HCT116 (cell line): ENCODE data around the gene ZNF678.

Experiments used
- EZH2phosphoT487 ChIP-seq: fragments of 200-600 bp; IDR thresholded peaks from 2 replicates; pipeline ENCODE4 v1.6.1; 2018; ENCODE audit warnings: antibody characterized with exemption, borderline replicate concordance
- JUND ChIP-seq: IDR thresholded peaks from 2 replicates; pipeline ENCODE4 v1.6.1; 2012
- POLR2A ChIP-seq: IDR thresholded peaks from 2 replicates; pipeline ENCODE4 v1.7.0; 2011; ENCODE audit warnings: borderline replicate concordance; ENCODE audit not compliant: insufficient read depth, insufficient read length; ENCODE audit errors: extremely low read depth
- POLR2AphosphoS5 ChIP-seq: IDR thresholded peaks from 2 replicates; pipeline ENCODE4 v1.6.1; 2011; ENCODE audit warnings: mild to moderate bottlenecking, low read depth, low read length, moderate library complexity
- RAD21 ChIP-seq: IDR thresholded peaks from 2 replicates; pipeline ENCODE4 v1.6.1; 2012; ENCODE audit warnings: low read depth, mild to moderate bottlenecking
- SIN3A ChIP-seq: IDR thresholded peaks from 2 replicates; pipeline ENCODE4 v1.6.1; 2012; ENCODE audit warnings: low read depth
- ZBTB33 ChIP-seq: IDR thresholded peaks from 2 replicates; pipeline ENCODE4 v1.6.1; 2011; ENCODE audit warnings: mild to moderate bottlenecking, low read length, moderate library complexity; ENCODE audit not compliant: insufficient replicate concordance; ENCODE audit errors: extremely low read depth
- TF ChIP-seq, protein P1 (sequence below), 3 experiments: fragments of 200-600 bp in 1 of 3; sonication (generic) in 1 of 3; IDR thresholded peaks in 2 of 3; conservative IDR thresholded peaks in 1 of 3; 2 replicates each; pipeline ENCODE4 v1.5.1; 2012 to 2017; ENCODE audit warnings: low read depth in 2 of 3, low read length in 2 of 3, antibody characterized with exemption in 1 of 3, borderline replicate concordance in 1 of 3, control low read depth in 1 of 3, mild to moderate bottlenecking in 1 of 3, mixed read lengths in 1 of 3, mixed run types in 1 of 3, moderate library complexity in 1 of 3; ENCODE audit not compliant: insufficient read depth in 1 of 3
- TF ChIP-seq, protein P2 (sequence below): IDR thresholded peaks from 2 replicates; pipeline ENCODE4 v1.6.1; 2012; ENCODE audit warnings: low read depth
- TF ChIP-seq, protein P3 (sequence below): IDR thresholded peaks from 2 replicates; pipeline ENCODE4 v1.6.1; 2012

- TF ChIP-seq ZBTB33: no peak
- TF ChIP-seq, protein P1, sequence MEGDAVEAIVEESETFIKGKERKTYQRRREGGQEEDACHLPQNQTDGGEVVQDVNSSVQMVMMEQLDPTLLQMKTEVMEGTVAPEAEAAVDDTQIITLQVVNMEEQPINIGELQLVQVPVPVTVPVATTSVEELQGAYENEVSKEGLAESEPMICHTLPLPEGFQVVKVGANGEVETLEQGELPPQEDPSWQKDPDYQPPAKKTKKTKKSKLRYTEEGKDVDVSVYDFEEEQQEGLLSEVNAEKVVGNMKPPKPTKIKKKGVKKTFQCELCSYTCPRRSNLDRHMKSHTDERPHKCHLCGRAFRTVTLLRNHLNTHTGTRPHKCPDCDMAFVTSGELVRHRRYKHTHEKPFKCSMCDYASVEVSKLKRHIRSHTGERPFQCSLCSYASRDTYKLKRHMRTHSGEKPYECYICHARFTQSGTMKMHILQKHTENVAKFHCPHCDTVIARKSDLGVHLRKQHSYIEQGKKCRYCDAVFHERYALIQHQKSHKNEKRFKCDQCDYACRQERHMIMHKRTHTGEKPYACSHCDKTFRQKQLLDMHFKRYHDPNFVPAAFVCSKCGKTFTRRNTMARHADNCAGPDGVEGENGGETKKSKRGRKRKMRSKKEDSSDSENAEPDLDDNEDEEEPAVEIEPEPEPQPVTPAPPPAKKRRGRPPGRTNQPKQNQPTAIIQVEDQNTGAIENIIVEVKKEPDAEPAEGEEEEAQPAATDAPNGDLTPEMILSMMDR (IDR thresholded peaks at IDR 0.05 in 2 of 3, conservative IDR thresholded peaks at IDR 0.05 in 1 of 3; ENCODE audit: borderline replicate concordance in 1 of 3, insufficient read depth in 1 of 3, low read depth in 2 of 3, low read length in 2 of 3): no peak
- no peak for TF ChIP-seq POLR2A
- TF ChIP-seq RAD21: no peak
- TF ChIP-seq POLR2AphosphoS5: no peak
- TF ChIP-seq SIN3A: no peak
- TF ChIP-seq, protein P2, sequence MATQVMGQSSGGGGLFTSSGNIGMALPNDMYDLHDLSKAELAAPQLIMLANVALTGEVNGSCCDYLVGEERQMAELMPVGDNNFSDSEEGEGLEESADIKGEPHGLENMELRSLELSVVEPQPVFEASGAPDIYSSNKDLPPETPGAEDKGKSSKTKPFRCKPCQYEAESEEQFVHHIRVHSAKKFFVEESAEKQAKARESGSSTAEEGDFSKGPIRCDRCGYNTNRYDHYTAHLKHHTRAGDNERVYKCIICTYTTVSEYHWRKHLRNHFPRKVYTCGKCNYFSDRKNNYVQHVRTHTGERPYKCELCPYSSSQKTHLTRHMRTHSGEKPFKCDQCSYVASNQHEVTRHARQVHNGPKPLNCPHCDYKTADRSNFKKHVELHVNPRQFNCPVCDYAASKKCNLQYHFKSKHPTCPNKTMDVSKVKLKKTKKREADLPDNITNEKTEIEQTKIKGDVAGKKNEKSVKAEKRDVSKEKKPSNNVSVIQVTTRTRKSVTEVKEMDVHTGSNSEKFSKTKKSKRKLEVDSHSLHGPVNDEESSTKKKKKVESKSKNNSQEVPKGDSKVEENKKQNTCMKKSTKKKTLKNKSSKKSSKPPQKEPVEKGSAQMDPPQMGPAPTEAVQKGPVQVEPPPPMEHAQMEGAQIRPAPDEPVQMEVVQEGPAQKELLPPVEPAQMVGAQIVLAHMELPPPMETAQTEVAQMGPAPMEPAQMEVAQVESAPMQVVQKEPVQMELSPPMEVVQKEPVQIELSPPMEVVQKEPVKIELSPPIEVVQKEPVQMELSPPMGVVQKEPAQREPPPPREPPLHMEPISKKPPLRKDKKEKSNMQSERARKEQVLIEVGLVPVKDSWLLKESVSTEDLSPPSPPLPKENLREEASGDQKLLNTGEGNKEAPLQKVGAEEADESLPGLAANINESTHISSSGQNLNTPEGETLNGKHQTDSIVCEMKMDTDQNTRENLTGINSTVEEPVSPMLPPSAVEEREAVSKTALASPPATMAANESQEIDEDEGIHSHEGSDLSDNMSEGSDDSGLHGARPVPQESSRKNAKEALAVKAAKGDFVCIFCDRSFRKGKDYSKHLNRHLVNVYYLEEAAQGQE: no peak
- TF ChIP-seq, protein P3, sequence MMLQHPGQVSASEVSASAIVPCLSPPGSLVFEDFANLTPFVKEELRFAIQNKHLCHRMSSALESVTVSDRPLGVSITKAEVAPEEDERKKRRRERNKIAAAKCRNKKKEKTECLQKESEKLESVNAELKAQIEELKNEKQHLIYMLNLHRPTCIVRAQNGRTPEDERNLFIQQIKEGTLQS: no peak
- TF ChIP-seq EZH2phosphoT487: no peak
- no peak for TF ChIP-seq JUND
Measured at GRCh38 chr1:227546598-227547309, 16.6 kb upstream of the ZNF678 start.
